H1 (cell line): ENCODE results near the gene CCDC33.

ENCODE experiments used
- RBBP5 ChIP-seq: IDR thresholded peaks from 2 replicates; pipeline ENCODE4 v1.7.1; 2012; ENCODE audit warnings: low read depth, mild to moderate bottlenecking, inconsistent platforms, low read length, moderate library complexity, borderline replicate concordance
- TF ChIP-seq, protein P1 (sequence below), 3 experiments: IDR thresholded peaks; 1 replicate in 2 of 3; 2 replicates in 1 of 3; pipeline versions ENCODE4 v1.5.1 to v1.6.1; 2011; ENCODE audit warnings: low read length in 3 of 3, mild to moderate bottlenecking in 3 of 3, inconsistent platforms in 2 of 3, low read depth in 1 of 3, moderate library complexity in 1 of 3; ENCODE audit not compliant: insufficient read depth in 1 of 3; ENCODE audit errors: control extremely low read depth in 1 of 3

DNA sequence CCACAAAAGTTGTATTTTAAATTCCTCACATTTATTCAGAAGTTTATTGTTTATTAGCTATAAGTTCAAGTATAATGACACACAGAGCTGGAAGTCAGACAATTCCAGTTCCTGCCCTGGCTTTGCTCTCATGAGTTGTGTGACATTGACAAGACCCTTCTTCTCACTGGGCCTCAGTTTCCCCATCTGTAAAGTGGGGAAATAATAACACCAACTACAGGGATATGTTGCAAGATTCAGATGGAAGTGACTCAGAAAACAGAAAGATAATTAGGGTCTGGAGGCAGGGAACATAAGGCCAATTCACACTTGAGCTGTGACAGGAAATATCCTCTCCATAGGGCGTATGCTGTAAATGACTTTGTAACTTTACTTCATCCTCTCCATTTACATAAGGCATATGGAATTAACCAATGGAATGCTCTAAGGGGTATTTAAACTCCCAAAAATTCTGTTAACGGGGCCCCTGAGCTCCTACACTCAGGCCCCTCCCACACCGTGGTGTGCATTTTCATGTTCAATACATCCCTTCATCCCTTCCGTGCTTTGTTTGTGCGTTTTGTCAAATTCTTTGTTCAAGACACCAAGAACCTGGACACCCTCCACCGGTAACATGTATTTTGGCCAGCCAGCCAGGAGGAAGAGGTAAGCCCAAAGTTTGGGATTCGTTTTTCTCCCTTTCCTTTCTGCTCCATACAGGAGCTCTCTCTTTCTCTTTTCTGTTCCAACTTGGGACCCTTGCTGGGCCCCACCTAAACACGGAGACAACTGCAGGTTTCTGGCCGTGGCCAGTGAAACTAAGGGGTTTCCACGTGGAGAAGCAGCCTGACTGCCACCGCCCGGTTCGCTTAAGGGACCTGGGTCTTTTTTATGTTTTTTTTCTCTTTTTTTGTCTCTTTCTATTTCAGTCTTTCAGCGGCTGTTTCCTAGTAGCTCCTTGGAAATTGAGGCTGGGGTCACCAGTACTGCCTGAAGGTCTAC is 114.5 kb downstream of the CCDC33 start:
- TF ChIP-seq, protein P1, sequence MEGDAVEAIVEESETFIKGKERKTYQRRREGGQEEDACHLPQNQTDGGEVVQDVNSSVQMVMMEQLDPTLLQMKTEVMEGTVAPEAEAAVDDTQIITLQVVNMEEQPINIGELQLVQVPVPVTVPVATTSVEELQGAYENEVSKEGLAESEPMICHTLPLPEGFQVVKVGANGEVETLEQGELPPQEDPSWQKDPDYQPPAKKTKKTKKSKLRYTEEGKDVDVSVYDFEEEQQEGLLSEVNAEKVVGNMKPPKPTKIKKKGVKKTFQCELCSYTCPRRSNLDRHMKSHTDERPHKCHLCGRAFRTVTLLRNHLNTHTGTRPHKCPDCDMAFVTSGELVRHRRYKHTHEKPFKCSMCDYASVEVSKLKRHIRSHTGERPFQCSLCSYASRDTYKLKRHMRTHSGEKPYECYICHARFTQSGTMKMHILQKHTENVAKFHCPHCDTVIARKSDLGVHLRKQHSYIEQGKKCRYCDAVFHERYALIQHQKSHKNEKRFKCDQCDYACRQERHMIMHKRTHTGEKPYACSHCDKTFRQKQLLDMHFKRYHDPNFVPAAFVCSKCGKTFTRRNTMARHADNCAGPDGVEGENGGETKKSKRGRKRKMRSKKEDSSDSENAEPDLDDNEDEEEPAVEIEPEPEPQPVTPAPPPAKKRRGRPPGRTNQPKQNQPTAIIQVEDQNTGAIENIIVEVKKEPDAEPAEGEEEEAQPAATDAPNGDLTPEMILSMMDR (IDR thresholded peaks at IDR 0.05; ENCODE audit: control extremely low read depth in 1 of 3, insufficient read depth in 1 of 3, low read depth in 1 of 3, low read length in 3 of 3): no peak
- no peak for TF ChIP-seq RBBP5
